Daoy (cell line): Measurements from ENCODE around the gene WBP1L. TPM values are rescaled to one million over a fixed set of nuclear protein-coding genes. Genes with fewer than 3 reads are reported as not detected.
"Not testable (repeated sequence)": the region's sequence is repeated elsewhere in the genome, so short reads cannot be mapped to it uniquely, and the experiment has no call there.

ENCODE experiments used
- DNase-seq: peaks from one replicate; pipeline ENCODE4 v3.0.0-alpha.2; 2015; ENCODE audit warnings: low read depth
- total RNA-seq: library from RNA; depleted of rRNA; stranded (reverse); fragments of >200 nt; shearing (Covaris generic); gene quantifications from 2 replicates; pipeline ENCODE4 v1.2.3, GENCODE V29; 2014

Gene WBP1L
- total RNA-seq, 1 experiment from 2014 or later: 10.9 TPM

DNA sequence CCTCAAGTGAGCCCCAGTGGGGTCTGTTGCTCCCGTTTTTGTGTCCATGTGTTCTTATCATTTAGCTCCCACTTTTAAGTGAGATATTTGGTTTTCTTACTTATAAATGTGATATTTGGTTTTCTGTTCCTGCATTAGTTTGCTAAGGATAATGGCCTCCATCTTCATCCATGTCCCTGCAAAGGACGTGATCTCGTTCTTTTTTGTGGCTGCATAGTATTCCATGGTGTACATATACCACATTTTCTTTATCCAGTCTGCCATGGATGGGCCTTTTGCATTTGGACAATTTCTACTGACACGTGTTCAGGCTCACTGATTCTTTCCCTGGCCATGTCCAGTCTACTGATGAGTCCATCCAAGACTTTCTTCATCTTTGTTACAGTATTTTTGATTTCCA, 19.8 kb upstream of the WBP1L start:
- no peak for DNase-seq

DNA sequence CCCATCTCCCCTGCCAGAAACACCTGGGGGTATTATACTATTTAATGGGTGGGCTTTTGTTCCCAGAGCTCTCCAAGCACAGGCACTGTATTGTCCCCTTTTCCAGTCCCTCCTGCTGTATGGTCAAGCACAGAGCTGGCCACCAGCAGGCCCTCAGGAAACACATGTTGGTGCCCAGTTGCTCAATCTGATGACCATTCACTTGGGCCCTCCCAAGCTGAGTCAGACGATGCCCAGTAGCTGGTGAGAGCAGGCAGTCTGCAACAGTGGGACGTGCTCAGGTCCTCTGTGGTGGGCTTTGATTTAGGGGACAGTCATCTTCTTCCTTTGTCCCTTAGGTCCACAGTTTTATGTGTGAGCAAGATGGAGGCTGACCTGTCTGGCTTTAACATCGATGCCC, 17.5 kb upstream of the WBP1L start:
- no peak for DNase-seq

DNA sequence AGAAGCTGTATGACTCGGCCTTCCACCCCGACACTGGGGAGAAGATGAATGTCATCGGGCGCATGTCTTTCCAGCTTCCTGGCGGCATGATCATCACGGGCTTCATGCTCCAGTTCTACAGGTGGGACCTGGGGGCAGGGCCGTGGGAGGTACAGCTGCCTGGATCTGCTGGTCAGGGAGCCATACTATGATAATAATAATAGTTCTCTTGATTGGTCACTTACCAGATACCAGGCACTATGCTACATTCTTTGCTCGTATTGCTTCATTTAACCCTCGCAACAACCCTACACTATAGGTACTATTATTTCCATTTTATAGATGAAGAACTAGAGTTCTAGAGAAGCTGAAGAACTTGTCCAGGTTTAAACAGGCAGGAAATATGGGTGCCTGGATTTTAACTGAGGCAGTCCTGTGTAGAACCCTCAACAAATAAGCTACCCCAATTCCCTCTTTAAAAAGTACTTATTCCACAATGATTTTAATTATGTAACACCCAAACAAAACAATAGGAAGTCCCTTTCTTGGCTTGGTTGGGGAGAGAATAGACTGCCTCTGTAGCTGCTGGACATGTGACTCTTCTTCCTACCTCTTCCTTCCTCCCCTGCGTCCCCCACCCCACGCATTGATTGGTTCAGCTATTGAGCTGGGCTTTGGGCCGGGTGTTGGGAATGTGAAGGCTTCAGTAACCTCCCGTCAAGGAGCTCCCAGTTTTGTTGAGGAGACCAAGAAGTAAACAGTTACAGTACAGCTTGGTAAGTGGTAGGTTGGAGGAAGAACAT, 16.5 kb upstream of the WBP1L start:
- no peak for DNase-seq

DNA sequence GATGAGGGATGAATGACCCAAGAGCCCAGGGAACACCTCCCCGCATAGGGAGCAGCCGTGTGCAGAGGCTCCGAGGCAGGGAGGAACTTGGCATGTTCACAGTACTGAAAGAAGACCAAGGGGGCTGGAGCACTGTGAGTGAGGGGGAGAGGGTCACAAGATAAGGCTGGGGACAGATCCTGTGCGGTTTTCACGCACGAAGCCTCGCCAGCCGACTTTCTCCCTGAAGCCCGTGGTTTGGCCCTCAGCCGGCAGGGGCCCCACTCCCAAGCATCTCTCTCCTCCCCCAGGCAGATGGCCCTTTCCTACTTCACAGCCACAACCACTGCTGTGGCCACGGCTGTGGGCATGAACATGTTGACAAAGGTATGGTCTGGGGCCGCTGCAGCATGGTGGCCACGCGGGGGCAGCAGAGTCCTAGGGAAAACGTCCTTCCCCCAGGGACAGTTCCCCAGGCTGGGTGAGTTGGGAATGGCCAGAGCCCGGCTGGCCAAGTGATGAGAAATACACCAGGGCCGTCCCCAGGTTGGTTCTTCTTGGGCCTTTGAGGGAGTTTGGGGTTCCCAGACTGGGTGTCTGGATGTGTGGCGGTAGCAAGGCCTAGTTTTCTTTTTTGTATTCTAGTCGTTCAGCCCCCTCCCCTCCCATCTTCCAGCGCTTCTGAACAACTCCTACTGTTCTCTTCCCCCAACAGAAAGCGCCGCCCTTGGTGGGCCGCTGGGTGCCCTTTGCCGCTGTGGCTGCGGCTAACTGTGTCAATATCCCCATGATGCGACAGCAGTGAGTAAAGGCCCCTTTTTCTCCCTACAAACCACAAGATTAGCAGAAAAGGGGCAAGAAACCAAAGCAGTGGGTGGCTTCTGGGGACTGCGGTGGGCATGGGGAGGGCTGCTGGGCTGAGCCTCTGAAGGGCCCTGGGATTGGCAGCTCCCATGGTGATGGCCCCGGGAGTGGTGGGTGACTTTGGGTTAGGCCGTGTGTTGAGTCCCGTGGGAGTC, 14.4 kb upstream of the WBP1L start:
- peak; percentile 72 for DNase-seq

DNA sequence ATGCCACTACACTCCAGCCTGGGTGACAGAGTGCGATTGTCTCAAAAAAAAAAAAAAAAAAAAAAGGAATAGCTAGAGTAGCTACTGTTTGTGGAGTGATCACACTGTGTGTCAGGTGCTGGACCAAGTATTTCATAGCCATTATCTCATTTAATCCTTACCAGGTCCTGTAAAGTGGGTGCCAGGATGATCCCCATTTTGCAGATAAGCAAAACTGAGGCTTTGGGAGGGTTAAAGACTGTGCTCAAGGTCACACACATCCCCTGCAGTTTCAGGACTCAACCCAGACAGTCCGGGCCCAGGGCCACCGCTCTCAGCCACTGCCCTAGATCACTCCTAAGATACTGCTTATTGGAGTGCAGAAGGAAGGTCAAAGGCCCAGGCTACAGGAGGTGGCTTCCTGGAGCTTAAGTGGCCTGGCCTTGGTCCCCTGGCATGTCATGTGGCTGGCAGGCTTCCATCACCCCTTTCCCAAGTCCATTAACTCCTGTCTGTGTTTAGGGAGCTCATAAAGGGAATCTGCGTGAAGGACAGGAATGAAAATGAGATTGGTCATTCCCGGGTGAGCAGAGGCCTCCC, 12.4 kb upstream of the WBP1L start:
- no peak for DNase-seq

DNA sequence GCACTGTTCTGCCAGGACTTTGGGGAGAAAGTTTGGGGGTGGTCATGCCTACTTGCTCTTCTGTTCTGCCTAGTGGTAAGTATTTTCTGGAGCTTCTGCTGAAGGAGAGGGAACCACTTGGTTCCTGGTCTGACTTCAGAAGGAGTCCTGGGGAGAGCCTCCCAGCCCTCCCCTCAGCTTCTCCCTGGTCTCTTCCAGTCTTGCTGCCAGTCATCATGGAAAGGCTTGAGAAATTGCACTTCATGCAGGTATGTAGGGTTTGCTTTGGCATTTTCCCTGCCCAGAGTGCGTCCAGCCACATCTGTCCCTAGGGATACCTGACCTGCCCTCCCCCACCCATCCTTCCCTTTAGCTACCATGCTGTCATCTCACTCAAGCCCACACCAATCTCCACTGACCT, 11.1 kb upstream of the WBP1L start:
- DNase-seq: no peak

DNA sequence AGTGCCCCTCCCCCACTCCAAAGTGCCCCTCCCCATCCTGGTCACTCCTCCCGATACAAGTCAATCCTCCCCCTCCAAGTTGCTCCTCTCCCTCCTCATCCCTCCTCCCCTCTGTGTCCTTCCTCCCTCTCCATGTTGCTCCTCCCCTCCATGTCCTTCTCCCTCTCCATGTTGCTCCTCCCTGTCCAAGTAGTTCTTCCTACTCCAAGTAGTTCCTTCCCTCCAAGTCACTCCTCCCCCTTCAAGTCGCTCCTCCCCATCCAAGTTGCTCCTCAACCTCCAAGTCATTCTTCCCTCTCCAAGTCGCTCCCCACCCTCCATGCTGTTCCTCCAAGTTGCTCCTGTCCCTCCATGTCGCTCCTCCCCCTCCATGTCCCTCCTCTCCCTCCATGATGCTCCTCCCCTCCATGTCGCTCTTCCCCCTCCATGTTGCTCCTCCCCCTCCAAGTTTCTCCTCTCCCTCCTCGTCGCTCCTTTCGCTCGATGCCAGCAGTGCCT, 8.6 kb upstream of the WBP1L start:
- DNase-seq: no peak

DNA sequence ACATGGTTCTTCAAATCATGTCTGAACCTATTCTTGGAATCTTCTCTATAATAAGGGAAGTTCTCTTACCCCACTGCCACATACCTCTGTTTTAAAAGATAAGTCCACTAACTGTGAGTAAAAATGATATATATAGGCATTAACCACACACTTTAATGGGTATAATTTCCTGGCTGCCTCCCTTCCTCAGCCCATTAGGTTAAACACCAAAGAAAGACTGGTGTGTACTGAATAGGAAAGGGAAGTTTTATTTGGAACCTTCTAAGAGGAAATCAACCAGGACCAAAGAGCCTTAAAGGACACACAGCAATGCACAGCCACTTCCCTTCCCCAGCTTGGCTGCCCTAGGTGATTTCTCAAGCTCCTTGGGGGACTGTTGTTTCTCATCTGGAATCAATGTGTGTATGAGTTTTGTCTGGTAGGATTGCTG, 5.0 kb upstream of the WBP1L start:
- no peak for DNase-seq

DNA sequence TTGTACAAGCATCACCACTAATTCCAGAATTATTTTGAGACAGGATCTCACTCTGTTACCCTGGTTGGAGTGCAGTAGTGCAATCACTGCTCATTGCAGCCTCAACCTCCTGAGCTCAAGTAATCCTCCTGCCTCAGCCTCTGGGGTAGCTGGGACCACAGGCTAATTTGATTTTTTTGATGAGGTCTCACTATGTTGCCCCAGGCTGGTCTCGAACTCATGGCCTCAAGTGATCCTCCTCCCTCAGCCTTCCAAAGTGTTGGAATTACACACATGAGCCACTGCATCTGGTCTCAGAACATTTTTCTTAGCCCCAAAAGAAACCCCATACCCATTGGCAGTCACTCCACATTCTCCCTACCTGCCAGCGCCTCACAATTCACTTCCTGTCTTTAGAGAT, 3.5 kb upstream of the WBP1L start:
- DNase-seq: no peak

DNA sequence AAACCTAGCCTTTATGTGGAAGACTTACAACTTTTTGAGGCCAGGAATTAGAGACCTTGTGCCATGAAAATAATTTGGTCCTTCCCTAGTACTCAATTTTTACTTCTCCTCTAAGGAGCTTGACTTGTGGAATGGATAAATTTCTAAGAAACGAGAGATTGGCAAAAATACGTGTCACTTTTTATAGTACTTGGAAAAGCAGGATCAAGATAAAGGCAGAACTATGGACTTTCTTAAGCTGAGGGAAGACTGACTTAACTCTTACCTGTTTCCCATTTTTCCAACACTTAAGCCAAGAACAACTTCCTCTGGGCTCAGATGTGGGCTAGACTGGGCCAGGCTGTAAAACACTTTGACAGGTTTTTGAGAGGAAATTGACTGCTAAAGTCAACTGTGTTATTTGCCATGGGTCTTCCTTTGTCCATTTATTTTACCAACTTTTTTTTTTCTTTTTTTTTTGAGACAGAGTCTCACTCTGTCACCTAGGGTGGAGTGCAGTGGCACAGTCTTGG, 2.0 kb upstream of the WBP1L start:
- DNase-seq: no peak

DNA sequence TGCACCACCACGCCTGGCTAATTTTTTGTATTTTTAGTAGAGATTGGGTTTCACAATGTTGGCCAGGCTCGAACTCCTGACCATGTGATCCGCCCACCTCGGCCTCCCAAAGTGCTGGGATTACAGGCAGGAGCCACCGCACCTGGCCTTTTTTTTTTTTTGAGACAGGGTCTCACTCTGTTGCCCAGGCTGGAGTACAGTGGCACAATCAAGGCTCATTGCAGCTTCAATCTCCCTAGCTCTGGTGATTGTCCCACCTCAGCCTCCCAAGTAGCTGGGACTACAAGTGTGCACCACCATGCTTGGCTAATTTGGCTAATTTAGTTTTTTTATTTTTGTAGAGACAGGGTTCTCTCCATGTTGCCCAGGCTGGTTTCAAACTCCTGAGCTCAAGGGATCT, 1.4 kb upstream of the WBP1L start:
- DNase-seq: not testable (repeated sequence)

DNA sequence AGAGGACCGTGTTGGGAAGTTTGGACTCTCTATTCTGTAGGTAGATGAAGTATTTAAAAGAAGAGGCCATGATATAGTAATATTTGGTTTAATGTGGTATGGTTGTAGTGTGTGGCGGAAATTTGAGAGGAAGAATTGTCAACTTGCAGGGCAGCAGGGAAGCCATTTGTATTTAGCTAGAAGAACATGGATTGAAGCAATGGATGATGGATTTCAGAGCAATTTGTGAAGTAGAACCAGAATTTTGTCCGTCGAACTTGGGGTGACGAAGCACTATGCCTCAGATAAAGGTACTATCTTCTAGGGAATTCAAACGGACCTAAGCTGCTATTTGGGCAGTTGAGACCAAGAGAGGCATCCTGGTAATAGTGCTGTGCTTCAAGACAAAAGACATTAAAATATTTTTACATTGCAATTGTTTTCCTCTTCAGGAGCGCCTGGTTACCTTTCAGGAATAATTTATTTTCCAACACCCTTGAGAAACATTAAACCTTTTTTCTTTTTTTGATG, 615 bp upstream of the WBP1L start:
- DNase-seq: no peak

DNA sequence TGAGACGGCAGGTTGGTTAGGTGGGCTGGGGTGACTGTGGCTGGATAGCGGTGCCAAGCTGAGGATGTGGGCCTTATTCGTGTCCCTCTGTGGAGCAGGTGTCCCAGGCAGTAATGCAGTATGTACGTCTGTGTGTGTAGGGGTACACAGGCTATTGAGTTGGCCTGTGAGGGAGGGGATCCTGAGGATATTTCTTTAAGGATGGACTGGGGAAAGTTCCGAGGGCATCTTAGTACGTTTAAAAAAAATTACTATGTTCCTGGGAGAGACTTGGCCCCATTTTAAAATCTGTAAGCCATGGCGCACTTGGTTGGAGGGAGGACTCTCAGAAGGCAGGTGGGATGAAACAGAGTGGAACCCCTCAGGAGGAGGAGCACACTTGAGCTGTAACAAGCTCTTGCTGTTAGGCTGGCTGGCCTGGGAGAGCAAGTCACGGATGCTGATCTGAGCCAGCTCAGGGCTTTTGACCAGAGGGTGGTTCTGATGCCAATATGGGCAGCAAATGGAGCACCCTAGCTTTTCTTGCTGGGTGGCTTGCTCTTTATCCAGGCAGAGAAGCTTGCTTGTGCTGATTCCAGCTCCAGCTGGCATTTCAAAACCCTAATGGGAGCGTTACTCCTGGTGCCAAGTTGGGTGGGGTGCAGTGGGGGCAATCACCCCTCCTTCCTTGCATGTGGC, 765 bp downstream of the WBP1L start:
- peak; percentile 16 for DNase-seq

DNA sequence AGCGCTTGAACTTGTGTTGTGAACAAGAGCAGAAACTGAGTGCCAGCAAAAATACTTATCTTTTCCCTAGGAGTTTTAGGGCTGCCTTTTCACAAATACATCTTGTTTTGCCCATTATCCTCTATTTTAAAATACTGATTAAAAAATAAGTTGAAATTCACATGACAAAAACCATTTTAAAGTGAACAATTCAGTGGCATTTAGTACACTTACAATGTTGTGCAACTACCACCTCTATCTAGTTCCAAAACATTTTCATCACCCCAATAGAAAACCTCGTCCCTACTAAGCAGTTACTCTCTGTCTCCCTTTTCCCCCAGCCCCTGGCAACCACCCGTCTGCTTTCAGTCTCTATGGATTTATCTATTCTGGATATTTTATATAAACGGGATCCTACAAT, 1.4 kb downstream of the WBP1L start:
- no peak for DNase-seq

DNA sequence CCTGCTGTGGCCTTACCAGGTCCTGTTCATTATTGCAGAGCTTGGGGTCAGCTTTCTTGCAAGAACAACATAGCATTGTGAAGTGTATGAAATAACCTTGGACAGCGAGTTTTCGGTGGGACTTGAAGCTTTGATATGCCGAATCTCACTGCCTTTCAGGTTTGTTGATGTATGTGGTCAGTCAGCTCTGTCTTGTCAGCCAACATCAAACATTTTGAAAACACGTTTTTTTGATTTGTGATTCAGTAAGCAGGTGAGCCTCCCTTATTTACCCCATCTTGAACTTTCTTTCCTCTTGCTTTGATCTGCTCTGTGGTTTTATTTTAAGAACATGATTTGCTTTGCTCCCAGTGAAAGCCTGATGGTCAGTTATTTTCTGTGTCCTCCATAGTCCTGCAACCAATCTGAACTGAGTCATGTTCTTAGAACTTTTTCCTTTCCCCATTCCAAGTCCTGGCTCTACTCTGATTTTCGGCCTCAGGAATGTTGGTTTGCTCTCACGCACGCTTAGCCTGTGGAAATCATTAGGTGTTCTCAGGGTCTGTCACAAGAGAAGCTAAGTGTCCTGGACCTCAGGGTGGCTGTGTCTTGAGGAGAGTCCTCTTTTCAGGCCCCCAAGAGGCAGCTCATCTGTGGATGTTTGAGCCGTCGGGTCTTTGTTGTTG, 8.7 kb downstream of the WBP1L start:
- DNase-seq: no peak

DNA sequence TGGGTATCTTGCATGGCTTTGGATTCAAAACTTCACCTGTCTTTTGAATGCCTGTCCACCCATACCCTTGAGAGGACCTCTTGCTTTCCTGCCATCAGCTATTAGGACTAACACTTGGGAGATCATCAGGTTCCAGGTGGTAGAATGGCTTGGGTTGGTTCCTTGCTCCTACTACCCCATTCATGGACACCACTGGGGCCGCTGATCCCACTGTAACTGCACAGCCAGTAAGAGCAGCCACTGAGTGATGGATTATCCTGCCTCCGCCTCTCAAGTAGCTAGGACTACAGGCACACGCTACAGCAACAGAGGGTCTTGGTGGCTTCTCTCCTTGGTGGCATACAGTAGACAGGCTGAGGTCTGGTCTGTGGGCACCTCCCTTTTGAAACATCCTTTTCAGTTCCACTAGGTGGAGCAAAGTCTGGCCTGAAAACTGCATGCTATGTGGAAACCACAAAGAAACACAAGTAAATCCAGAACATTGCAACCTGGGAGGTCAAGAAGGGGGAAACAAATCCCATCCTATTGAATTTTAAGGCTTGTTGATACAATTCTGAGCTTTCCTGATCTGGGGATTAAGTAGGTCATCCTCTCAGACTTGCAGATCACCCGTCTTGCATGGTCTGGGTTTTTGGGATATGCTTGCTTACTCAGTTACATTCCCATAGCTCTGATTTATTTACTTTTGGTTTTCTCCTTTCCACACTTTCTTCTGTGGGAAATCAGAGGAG, 9.4 kb downstream of the WBP1L start:
- DNase-seq: peak; percentile 47

DNA sequence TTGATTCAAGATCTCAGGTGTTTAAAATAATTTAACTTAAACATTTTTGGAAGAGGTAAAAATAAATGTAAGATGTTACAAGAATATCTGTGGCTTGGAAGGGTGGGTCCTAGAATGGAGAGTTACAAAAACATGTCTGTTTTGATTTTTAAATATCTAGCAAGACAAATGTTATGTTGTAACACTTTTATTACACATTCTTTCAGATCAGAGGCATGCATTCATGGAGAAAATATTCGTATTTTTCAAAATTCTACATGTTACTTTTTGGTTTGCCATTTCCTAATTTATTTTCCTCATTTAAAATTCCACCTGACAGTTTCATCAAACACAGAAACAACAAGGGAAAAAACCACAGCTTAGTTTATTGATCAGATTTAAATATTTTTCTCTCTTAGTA, 10.0 kb downstream of the WBP1L start:
- no peak for DNase-seq

DNA sequence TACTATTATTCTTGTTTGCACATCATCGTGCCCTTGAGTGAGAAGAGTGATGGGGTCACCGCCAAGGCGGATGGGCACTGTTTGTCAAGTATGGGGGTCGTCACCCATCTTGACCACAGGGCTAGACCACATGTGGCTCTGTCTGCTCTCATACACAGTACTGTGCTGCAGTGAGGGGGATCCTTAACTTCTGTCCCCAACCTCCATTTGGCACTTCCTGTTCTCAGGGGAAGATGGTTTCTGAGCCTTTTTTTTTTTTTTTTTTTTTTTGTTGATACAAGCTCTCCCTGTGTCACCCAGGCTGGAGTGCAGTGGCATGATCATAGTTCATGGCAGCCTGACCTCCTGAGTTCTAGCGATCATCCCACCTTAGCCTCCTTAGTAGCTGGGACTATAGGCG, 13.6 kb downstream of the WBP1L start:
- DNase-seq: no peak

DNA sequence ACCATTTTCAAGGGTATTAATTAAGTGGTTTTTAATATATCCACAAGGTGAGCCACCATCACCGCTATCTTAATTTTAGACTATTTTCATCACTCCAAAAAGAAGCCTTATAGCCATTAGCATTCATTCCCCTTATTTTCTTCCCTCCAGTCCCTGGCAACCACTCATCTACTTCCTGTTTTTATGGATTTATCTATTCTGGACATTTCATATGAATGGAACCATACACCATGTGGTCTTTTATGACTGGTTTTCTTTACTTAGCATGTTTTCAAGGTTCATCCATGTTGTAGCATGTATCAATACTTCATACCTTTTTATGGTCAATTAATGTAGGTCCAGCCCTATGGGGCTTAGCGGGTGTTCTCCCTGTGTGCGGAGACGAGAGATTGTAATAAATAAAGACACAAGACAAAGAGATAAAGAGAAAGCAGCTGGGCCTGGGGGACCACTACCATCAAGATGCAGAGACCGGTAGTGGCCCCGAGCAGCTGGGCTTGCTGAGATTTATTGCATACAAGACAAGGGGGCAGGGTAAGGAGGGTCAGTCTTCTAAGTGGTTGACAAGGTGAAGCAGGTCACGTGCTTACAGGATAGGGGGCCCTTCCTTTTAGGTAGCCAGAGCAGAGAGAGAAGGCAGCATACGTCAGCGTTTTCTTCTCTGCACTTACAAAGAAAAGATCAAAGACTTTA, 14.6 kb downstream of the WBP1L start:
- no peak for DNase-seq

DNA sequence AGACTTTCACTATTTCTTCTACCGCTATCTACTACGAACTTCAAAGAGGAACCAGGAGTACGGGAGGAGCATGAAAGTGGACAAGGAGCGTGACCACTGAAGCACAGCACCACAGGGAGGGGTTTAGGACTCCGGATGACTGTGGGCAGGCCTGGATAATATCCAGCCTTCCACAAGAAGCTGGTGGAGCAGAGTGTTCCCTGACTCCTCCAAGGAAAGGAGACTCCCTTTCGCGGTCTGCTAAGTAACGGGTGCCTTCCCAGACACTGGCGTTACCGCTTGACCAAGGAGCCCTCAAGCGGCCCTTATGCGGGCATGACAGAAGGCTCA, 15.2 kb downstream of the WBP1L start:
- DNase-seq: not testable (repeated sequence)
